A375 (cell line): Measurements from ENCODE around the gene FTO. TPM values are rescaled to one million over a fixed set of nuclear protein-coding genes. Genes with fewer than 3 reads are reported as not detected.

Experiments
- small RNA-seq: library from RNA; depleted of rRNA; stranded (forward); fragments of <200 nt; gene quantifications from one replicate; pipeline ENCODE3, GENCODE V24; 2014
- total RNA-seq: library from RNA; depleted of rRNA; stranded (reverse); fragments of >200 nt; shearing (Covaris generic); gene quantifications from 2 replicates; pipeline ENCODE4 v1.2.3, GENCODE V29; 2014; rRNA removed

The FTO gene
- 45.7 and 45.9 TPM in 2 replicates for total RNA-seq

GRCh38 chr16:53703590-53704444 lies at the start of gene FTO, which contains the start of gene RPGRIP1L:
Gene FTO, plus strand, starts transcription at chr16:53704156.
Gene RPGRIP1L, minus strand, starts transcription at chr16:53703859. Its CDS starts 3,136 bp downstream, at chr16:53700723.

Small RNAs within 50 kb of the gene (small RNA-seq; reads per million reads assigned to genes)
- gene AC007347.2: not detected

Other genes starting within 250 kb of the FTO start
- 18.6 and 24.8 TPM in 2 replicates for gene AKTIP, start 200.9 kb upstream of the FTO start, total RNA-seq
- gene RPGRIP1L, start 297 bp upstream of the FTO start, total RNA-seq: 6.6 and 9.5 TPM in 2 replicates